Neural crest cell (in vitro differentiated cells): ENCODE results near the gene PAF1. TPM values are rescaled to one million over a fixed set of nuclear protein-coding genes. Genes with fewer than 3 reads are reported as not detected.

Experiments used
- DNase-seq: peaks from one replicate; pipeline ENCODE4 v3.0.0; 2021; ENCODE audit warnings: low read depth, mixed read lengths, low spot score
- H3K27ac Mint-ChIP-seq: one replicate; pipeline ENCODE4 v1.8.0; 2021; ENCODE audit warnings: mild to moderate bottlenecking, mixed read lengths; ENCODE audit not compliant: unreplicated experiment
- H3K27me3 Mint-ChIP-seq: 2 replicates; pipeline ENCODE4 v1.8.0; 2021; ENCODE audit warnings: low read depth, mild to moderate bottlenecking, mixed read lengths
- H3K36me3 Mint-ChIP-seq: 2 replicates; pipeline ENCODE4 v1.8.0; 2021; ENCODE audit warnings: low read depth, mild to moderate bottlenecking, mixed read lengths
- H3K4me1 Mint-ChIP-seq: 2 replicates; pipeline ENCODE4 v1.8.0; 2021; ENCODE audit warnings: mixed read lengths
- H3K4me3 Mint-ChIP-seq: one replicate; pipeline ENCODE4 v1.8.0; 2021; ENCODE audit warnings: mild to moderate bottlenecking, mixed read lengths
- H3K9me3 Mint-ChIP-seq: 2 replicates; pipeline ENCODE4 v1.8.0; 2021; ENCODE audit warnings: mixed read lengths
- CTCF ChIP-seq: fragments of 200-600 bp; sonication (generic); conservative IDR thresholded peaks from 2 replicates; pipeline ENCODE4 v1.5.0; 2021; ENCODE audit warnings: antibody characterized with exemption, mild to moderate bottlenecking
- total RNA-seq: library from RNA; stranded (reverse); gene quantifications from 2 replicates; pipeline ENCODE4 v1.2.1, GENCODE V29; 2021

Gene PAF1
- total RNA-seq, 1 donor from 2014 or later = 62.9 TPM

DNA sequence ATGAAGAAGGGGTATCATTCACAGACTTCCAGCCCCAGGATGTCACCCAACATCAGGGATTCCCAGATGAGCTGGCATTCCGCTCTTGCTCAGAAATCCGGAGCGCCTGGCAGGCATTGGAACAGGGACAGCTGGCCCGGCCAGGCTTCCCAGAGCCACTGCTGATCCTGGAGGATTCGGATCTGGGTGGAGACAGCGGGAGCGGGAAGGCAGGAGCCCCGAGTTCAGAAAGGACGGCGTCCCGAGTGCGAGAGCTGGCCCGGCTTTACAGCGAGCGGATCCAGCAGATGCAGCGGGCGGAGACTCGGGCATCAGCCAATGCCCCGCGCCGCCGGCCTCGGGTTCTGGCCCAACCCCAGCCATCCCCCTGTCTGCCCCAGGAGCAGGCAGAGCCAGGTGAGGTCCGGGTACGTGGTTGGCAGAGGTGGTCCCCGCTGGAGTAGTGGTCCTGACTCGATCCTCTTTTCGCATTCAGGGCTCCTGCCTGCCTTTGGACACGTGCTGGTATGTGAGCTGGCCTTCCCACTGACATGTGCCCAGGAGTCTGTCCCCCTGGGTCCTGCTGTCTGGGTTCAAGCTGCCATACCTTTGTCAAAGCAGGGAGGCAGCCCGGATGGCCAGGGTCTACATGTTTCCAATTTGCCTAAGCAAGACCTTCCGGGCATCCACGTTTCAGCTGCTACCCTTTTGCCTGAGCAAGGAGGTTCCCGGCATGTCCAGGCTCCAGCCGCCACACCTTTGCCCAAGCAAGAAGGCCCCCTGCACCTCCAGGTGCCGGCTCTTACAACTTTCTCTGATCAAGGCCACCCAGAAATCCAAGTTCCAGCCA lies 32.6 kb upstream of the PAF1 start:
- DNase-seq = no peak
- TF ChIP-seq CTCF = no peak
- H3K27ac Mint-ChIP-seq = peak overlapping the region; percentile 12
- H3K9me3 Mint-ChIP-seq = no peaks in the 10 kb centered on the region
- no peaks in the 10 kb centered on the region for H3K27me3 Mint-ChIP-seq
- peaks cover 21% of the 10 kb centered on the region for H3K4me1 Mint-ChIP-seq
- H3K36me3 Mint-ChIP-seq = peaks cover 11% of the 10 kb centered on the region
- no peak overlapping the region for H3K4me3 Mint-ChIP-seq

- Mint-ChIP-seq H3K27ac (no peak overlapping the region), H3K9me3 (no peaks in the 10 kb centered on the region), H3K4me3 (no peak overlapping the region), H3K36me3 (peaks cover 11% of the 10 kb centered on the region), H3K4me1 (peaks cover 21% of the 10 kb centered on the region), H3K27me3 (no peaks in the 10 kb centered on the region)
- no peak for TF ChIP-seq CTCF
- no peak for DNase-seq
Measured at GRCh38 chr19:39422020-39422419, 31.1 kb upstream of the PAF1 start.

DNA sequence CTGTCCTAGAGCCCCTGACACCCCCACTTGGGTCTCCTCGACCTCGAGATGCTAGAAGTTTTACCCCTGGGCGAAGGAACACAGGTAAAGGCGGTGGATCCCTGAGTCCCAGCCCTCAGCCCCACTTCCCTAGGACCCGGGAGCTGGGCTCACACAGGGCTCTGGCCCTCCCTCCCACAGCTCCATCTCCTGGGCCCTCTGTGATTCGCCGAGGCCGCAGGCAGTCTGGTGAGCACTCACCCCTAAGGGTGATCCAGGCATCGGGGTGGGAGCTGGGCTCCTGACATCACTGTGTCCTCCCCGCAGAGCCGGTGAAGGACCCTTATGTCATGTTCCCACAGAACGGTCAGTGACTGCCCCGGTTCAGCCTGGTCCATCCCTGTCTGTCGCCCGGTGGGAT lies 29.9 kb upstream of the PAF1 start:
- H3K27me3 Mint-ChIP-seq = no peaks in the 10 kb centered on the region
- no peak for DNase-seq
- H3K27ac Mint-ChIP-seq = no peak overlapping the region
- TF ChIP-seq CTCF = no peak
- H3K4me3 Mint-ChIP-seq = no peak overlapping the region
- peaks cover 11% of the 10 kb centered on the region for H3K4me1 Mint-ChIP-seq
- no peaks in the 10 kb centered on the region for H3K9me3 Mint-ChIP-seq
- peaks cover 9% of the 10 kb centered on the region for H3K36me3 Mint-ChIP-seq

- no peak for DNase-seq
- Mint-ChIP-seq H3K4me1 (peaks cover 20% of the 10 kb centered on the region), H3K4me3 (peak overlapping the region; percentile 68), H3K9me3 (no peaks in the 10 kb centered on the region), H3K36me3 (peaks cover 6% of the 10 kb centered on the region), H3K27me3 (no peaks in the 10 kb centered on the region), H3K27ac (no peak overlapping the region)
- no peak for TF ChIP-seq CTCF
Measured at GRCh38 chr19:39419003-39419402, 28.1 kb upstream of the PAF1 start.

GRCh38 chr19:39417463-39418181 lies 26.7 kb upstream of the PAF1 start:
- Mint-ChIP-seq H3K9me3 (no peaks in the 10 kb centered on the region), H3K36me3 (peaks cover 4% of the 10 kb centered on the region), H3K4me1 (peaks cover 24% of the 10 kb centered on the region), H3K27ac (no peak overlapping the region), H3K4me3 (peak overlapping the region; percentile 70), H3K27me3 (no peaks in the 10 kb centered on the region)
- DNase-seq = no peak
- no peak for TF ChIP-seq CTCF
